ENCODE measurements around the gene KLC1.
"Not testable (repeated sequence)": the region's sequence is repeated elsewhere in the genome, so short reads cannot be mapped to it uniquely, and the experiment has no call there.

Gene KLC1

DNA sequence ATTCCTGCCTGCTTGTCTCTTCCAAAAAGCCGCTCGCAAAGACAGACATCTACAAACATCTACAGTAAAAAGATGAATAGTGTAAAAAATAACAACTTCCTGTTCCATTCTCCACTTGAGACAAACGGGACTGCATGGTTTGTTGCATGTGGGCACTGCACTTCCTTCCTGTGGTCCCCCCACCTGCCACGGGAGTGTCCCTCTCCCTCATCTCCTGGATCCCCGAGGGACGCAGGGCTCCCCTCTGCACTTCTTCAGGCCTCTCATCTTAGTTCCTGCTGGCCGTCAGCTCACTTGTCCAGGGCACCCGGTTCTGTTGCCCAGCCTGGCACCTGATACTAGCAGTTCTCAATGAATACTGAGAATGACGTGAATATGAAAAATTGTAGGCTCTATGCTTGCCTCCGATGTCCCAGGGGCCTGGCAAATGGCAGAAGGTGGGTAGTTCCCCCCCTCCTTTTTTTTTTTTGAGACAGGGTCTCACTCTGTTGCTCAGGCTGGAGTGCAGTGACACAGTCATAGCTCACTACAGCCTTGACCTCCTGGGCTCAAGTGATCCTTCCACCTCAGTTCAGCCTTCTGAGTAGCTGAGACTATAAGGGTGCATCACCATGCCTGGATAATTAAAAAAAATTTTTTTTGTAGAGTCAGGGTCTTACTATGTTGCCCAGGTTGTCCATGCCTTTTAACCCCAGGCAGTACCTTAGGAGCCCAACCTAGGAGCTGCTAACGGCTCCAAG is 3.5 kb upstream of the KLC1 start:
- DNase-seq: no peak

DNA sequence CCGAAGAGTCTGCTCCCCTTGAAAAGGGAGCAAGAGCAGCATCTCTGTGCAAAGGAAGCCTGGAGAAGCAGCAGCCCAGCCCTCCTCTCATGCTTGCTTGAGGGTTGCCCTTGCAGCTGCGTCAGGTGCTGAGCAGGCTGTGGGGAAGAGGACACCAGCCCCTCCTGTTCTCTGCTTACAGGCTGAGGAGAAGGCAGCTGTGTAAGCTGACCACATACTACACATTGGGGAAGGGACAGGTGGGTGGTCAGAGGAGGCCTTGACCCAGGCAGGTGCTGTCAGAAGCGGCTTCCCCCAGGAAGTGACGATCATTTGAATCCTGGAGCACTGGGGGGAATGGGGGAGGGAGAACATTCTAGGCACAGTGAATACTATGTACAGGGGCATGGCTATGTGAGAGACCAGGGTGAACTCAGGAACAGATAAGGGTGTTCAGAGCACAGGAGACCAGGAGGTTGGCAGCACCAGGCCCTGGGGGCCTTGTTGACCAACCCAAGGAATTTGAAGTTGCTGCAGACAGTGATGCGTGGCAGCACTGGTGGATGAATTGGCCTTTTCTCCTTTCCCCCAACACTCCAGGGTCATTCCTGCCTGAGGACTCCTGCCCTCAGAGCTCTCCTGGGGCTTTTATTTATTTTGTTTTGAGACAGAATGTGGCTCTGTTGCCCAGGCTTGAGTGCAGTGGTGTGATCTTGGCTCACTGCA is 2.7 kb upstream of the KLC1 start:
- no peak for DNase-seq

DNA sequence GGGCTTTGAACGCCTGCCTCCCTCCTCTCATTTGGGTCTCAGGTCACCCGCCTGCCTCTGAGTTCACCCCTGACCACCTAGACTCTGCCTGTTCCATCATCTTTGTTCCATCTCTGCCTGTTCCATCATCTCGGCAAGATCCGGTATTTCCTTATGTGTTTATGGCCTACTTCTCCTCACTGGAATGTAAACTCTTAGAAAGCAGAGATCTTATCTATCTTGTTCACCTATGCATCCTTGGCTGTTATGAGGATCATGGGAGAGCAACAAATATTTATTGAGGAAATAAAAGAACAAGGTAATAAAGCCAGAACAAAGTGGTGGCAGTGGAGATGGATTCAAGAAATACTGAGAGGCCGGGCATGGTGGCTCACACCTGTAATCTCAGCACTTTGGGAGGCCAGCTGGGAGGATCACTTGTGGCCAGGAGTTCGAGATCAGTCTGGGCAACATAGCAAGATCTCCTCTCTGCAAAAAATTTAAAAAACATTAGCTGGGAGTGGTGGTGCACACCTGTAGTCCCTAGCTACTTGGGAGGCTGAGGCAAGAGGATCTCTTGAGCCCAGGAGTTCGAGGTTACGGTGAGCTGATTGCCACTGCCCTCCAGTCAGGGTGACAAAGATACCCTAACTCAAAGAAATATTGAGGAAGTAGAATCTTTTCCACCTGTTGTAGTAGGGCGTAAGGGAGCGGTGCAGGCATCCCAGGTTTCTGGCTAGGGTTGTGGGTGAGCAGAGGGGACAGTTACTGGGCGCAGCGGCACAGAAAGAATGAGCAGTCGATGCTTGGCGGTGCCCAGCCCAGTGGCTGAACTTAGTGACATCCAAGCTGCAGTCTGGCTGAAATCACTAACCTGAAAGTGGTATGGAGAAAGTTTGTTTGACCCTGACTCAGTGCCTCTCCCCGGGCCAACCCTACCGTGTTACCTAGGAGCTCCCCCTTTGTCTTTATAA is 1.7 kb upstream of the KLC1 start:
- no peak for DNase-seq

DNA sequence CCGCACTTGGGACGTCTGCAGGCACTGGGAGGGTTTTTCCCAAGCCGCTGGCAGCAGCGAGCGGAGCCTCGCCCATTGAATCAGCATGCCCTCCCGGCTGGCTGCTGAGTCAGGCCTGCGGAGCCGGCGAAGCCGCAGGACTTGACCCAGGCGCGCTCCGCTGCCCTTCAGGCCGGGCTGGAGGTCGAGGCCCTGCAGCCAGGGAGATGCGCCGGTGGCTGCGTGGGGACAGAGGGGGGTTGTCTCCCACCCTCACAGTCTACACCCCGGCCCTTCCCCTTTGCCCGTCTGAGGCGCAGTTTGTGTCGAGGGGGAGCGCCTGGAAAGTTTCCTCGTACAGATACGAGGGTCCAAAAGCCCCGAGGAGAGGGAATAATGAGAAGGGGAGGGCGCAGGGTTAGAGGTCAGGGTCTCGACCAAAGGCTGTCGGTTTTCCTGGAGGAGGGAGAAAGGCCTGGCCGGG is 759 bp upstream of the KLC1 start:
- DNase-seq: peak; percentile 8 to 20

DNA sequence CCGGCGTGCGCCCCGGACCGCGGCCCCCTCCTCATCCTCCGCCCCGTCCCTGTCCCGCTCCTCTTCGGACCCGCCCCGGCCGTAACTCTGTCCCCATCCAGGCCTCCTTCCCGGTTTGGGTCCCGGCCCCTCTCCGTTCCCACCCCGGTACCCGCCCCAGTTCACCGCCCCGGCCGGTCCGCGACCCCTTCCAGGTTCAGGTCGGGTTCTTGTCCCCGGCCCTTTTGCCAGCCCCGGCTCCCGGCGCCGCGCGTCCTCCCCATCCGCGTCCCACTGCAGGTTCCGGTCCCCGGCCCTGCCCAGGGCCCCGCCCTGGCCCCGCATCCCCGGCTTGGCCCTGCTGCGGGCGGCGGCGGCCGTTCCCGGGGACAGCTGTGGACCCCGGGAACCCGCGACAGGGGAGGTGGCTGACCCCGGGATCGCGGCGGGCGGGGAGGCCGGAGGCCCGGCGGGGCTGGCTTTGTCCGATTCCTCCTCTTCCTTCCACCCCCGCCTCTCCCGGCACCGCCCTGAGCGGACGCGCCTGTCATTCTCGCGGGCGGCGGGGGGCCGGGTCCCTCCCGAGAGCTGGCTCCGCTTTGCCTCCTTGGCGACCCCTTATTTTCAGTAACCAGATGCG is 601 bp downstream of the KLC1 start:
- peak; percentile 7 to 45 for DNase-seq

DNA sequence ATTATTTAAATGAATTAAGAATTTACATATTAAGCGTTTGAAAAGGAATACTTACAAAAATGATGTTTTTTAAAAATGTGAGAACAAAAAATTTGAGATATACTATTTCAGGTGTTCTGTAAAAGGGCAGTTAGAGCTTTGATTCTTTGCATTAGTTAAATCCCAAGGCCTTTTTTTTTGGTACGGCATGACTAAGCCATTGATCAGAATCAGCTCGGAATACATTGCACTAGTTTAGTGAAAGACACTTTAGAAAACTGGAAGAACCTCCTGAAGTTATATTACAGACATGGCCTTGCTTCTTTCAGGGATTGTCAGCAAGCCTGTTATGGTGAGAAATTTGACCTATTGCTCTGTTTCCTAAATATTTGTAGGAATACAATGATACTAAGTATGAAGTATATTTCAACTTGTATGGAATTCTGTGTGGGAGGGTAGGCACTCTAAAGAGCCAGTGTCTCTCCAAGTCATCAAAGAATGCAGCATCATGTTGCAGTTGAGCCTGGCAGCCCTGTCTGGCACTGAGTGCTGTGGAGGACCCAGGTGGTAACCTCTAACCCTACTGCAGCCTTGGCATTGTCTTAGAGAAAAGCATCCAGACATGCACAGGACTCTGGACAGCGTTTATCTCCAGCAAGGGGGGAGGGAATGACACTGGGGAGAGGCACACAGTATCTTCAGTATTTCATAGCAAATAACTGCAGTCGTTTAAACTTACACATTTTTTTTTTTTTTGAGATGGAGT is 1.5 kb downstream of the KLC1 start:
- no peak for DNase-seq

DNA sequence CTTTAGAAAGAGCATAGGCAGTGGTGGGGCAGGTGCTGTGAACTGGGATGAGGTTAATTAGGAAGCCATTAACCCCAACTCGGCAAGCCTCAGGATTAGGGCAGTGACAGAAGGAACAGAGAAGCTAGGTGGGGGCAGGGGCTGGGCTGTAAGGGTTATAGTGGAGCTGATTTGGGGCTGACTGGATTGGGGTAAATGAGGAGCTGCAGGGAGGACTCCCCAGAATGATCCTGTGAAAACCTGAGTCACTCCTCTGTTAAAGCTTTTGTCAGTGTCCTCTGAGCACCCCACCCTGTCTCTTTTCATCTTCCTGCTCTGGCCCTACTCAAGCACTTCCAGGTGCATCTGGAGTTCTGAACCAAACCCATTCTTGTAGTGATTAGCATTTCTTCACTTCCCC is 4.4 kb downstream of the KLC1 start:
- no peak for DNase-seq

DNA sequence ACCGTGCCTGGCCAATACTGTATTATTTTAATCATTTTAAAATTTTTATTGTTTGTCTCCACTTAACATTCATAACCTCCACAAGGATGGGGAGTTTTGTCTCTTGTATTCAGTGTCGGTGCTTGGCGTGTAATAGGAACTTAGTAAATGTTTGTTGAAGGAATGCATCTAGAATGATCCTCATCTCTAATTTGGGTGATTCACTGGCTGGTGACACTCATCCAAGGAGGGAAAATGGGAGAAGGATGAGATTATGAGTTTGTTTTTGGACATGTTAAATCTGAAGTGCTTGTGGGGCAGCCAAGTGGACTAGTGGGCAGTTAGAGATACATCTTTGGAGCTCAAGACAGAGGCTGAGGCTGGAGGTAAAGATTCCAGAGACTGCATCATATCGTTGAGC is 5.1 kb downstream of the KLC1 start:
- DNase-seq: no peak

DNA sequence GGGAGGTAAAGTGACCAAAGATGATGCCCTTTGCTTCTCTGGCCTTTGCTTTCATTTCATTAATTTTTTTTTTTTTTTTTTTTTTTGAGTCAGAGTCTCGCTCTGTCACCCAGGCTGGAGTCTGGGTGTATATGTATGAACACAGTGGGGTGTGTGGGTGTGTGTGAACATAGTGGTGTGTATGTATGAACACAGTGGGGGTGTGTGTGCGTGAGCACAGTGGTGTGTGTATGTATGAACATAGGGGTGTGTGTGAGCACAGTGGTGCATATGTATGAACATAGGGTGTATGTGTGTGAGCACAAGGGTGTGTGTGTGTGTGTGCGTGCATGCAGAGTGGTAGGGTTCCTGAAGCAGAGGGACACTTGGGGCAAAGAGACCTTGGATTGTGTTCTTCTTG is 9.6 kb downstream of the KLC1 start:
- peak in 1 of 2 experiments; percentile 11 for DNase-seq

DNA sequence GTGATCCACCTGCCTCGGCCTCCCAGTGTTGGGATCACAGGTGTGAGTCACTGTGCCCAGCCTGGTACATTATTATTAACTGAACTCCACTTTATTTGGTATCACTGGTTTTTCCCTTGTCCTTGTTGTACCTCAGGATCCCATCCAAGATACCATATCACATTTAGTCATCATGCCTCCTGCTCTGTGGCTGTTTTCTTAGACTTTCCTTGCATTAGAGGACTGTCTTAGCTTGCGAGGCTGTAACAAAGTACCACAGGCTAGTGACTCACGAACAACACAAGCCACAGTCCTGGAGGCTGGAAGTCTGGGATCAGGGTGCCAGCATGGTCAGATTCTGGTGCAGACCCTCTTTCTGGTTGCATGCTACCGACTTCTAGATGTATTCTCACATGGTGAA is 12.2 kb downstream of the KLC1 start:
- DNase-seq: no peak

DNA sequence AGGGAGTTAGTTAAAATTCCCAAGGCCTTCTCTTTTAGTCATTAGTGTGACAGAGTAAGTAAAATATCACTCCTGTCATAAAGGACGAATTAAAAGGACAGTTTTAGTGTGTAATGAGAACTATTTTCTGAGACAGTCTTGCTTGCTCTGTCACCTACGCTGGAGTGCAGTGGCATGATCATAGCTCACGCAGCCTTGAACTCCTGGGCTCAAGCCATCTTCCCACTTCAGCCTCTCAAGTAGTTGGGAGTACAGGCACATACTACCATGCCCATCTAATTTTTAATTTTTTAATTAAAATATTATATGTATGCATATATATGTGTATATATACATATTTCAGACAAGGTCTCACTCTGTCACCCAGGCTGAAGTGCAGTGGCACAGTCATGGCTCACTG is 17.2 kb downstream of the KLC1 start:
- DNase-seq: no peak

DNA sequence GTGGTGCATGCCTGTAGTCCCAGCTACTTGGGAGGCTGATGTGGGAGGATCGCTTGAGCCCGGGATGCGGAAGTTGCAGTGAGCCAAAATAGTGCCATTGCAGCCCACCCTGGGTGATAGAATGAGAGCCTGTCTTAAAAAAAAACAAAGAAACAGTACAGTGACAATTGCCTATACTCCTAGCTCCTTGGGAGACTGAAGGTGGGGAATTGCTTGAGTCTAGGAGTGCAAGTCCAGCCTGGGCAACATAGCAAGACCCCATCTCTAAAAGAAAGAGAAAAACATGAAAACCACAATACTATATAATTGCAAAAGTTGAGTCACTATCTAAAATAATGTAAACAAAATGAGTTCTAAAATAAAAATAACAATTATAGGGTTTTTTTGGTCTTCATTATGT is 20.0 kb downstream of the KLC1 start:
- DNase-seq: no peak

DNA sequence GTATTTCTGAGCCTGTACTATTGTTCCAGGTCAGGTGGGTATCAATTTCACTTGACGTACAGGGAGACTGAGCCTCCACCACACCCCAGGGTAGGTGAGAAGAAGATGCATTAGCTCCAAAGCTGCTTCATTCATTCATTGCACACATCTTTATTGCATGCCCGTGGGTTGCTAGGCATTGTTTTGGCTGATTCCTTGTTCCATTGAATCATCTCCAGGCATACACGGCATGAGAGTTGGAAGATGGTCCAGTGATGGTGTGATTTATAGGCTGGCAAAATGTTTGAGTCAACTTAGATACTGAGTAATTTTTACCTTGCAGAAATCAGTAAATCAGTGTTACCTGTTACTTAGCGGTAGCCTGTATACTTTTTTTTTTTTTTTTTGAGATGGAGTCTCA is 21.2 kb downstream of the KLC1 start:
- DNase-seq: no peak

DNA sequence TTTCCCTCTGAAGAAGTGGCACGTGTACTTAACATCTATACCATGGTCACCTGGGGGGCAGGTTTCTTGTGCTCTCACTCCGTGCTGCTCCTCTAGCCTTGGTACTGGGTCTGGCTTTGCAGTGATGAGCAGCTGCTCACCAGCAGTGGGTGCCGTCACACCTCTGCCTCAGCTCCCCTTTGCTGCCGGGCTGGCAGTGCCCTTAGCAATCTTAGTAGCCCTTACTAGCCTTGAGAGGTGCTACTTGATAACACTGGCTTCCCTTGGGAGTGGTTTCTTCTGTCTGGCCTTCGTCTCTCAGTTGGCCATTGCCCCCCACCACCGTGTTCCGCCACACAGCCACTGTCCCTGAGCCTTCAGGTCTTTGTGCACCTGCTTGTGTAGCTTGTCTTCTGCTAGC is 22.6 kb downstream of the KLC1 start:
- DNase-seq: no peak

DNA sequence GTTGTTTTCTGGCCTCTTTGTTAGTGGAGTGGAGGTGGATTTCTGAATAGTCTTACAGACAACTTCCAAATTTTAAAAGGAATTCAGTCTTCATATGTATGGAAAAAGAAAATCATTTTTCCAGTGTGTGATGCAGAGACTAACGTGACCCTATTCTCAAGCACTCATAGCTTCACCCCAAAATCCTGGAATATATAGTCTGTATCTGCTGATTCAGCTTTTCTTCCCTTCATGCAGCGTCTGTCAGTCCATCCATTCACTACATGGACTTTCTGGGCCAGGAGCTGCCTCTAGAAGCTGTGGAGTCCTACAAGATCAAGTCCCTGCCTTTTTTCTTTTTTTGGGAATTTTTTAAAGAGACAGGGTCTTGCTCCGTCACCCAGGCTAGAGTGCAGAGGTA is 23.8 kb downstream of the KLC1 start:
- no peak for DNase-seq

DNA sequence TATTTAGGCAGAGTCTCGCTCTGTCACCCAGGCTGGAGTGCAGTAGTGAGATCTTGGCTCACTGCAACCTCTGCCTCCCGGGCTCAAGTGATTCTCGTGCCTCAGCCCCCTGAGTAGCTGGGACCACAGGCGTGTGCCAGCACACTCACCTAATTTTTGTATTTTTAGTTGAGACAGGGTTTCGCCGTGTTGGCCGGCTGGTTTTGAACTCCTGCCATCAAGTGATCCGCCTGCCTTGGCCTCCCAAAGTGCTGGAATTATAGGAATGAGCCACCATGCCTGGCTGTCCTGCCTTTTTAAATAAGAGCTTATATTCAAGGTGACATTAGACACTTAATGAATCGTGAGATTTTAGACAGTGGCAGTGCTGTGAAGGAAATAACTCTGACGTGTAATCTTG is 24.3 kb downstream of the KLC1 start:
- not testable (repeated sequence) for DNase-seq

DNA sequence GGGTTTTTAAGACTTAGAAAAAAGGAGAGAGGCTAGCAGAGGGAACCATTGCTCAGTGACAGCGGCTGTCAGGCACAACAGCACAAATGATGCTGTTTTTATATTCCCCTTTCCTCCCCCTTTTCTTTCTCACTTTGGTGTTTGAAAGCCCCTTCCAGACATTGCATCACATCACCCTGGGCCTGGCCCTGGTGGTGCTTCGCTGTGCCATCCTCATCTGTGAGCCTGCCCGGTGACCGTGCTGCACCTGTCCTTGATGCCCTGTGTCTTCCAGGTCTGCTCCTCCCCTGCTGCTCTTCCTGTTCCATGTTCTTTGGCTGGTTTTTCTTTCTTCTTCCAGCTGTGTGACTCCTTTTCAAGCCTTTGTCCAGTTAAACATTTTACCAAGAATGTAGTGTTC is 24.8 kb downstream of the KLC1 start:
- no peak for DNase-seq

DNA sequence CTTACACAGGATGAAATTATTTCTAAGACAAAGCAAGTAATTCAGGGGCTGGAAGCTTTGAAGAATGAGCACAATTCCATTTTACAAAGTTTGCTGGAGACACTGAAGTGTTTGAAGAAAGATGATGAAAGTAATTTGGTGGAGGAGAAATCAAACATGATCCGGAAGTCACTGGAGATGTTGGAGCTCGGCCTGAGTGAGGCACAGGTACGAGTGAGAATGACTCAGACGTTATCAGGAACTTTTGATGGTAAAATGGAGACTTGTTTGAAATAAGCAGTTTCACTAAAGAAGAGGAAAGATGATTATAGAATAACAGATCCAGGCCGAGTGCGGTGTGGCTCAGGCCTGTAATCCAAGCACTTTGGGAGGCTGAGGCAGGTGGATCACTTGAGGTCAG is 25.6 kb downstream of the KLC1 start:
- DNase-seq: no peak

DNA sequence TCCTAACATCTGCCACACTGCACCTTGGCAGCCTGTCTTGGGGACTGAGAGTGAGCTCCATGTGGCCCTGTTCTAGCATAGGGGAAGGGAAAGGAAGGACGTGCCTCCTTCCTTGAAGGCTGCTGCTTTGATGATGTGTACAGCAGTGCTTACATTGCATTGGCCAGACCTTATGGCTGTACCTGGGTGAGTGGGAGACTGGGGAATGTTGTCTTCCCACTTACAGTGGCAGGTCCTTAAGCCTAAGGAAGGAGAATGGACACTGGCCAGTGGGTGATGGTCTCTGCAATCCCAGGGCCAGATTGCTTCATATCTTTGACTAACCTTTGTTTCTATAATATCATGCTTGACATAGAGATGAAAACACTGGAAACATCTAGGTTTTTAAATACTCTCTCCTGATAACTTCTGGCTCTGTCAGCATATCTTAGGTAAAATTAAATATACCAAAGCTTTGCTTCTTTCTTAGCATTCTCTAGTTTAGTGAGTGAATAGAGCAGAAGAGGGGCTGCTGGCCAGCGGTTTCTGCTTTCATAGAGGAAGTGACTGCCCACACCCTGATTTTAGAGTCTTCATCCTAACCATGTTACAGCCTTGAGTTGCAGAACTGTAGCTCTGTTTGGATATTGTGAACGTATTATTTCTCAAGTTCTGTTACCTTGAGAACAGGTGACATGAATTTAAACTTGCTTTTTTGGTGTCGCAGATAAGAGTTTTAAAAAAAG is 27.2 kb downstream of the KLC1 start:
- DNase-seq: no peak

DNA sequence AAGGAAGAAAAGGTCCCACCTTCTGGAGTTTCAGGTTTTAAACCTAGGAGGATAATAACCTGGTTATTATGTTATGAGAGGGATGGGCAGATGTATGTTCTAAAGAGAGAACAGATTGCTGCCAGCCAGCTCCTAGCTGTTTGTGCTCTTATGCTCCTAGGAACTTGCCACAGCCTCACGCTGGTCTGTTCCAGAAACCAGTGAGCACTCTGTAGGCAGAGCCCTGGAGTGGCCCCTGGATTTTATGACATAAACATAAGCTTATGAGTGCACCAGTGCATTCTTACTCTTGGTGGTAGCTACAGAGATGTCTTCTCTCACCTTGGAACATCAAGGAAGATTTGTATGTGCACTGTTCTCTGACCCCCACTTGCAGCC is 27.7 kb downstream of the KLC1 start:
- no peak for DNase-seq

DNA sequence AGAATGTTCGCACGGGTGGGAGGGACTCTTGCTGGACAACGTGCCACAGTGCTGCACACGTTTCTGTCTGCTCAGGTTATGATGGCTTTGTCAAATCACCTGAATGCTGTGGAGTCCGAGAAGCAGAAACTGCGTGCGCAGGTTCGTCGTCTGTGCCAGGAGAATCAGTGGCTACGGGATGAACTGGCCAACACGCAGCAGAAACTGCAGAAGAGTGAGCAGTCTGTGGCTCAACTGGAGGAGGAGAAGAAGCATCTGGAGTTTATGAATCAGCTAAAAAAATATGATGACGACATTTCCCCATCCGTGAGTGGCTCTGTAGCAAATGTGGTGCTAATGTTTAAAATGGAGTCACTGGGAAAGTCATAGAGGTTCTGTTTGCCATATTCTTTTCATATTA is 28.5 kb downstream of the KLC1 start:
- DNase-seq: no peak

DNA sequence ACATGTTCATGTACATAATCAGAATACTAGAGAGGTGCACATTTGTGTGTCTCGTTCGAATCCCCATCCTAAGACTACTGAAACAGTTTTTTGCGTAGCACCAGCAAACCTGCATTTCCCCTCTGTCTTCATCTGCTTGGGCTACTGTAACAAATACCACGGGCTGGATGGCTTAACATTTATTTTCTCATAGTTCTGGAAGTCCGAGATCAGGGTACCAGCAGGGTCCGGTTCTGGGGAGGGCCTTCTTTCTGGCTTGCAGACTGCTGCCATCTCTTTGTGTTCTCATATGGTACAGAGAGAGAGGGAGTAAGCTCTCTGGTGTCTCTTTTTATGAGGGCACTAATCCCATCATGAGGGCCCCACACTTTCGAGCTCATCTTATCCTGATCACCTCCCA is 30.6 kb downstream of the KLC1 start:
- no peak for DNase-seq

All from stimulated activated CD4-positive, alpha-beta T cell treated with anti-CD3 and anti-CD28 coated beads, Interleukin-4, amount 100 ng/mL, for 4 hours (primary cell).